Activated CD8-positive, alpha-beta memory T cell treated with anti-CD3 and anti-CD28 coated beads, Interleukin-2, amount 50 U/mL, for 1 hour (primary cell): ENCODE results near the gene TBC1D22B.
"Not testable (repeated sequence)": the region's sequence is repeated elsewhere in the genome, so short reads cannot be mapped to it uniquely, and the experiment has no call there.

ENCODE experiments used
- DNase-seq: peaks from one replicate; pipeline ENCODE4 v3.0.0-alpha.2; 2020; ENCODE audit errors: extremely low read depth

TBC1D22B gene

DNA sequence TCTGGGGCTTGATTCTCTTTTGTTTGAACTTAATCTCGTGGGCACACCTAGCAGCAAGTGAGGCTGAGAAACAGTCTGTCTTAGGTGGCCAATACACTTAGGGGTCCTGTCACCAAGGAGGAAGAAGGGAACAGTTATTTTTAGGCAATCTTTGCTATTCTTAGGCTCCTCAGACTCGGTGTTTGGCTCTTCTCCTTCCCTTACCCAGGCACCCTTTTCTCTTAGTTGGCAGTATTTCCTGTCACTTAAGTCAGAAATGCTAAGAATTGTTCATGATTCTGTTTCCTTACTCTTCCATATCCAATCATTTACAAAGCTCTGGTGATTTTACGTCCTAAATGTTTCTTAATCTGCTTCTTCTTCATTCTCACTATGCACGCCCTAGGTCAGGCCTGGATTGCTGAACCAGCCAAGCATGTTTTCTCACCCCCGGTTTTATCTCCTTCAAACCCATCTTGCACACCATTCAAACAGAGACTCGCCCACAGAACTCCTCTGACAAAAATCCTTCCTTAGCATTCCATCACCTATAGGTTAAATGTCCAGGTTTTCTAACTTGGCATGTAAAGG lies 45.6 kb downstream of the TBC1D22B start:
- DNase-seq: no peak

DNA sequence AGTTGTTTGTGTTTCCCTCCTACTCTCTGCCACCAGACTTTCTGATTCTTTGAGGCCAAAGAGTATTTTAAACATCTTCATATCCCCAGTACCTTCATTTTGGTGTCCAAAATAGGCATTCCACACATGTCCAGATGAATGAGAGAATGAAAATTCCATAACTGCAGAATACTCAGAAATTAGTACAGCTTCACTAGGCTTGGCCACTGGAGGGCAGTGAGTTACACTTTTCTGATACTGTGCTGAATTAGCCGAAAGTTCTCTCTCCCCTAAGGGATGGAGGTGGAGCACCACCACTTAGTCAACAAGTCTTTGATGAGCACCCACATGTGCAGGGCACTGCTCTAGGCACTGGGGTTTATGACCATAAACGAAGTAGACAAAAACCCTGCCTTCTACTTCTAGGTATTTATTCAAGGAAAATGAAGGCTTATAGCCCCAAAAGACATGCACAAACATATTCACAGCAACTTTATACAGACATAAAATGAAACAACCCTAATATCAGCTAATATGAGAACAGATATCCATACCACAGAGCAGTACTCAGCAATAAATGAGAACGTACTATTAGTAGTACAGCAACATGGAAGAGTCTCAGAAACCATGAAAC lies 46.4 kb downstream of the TBC1D22B start:
- DNase-seq: no peak

DNA sequence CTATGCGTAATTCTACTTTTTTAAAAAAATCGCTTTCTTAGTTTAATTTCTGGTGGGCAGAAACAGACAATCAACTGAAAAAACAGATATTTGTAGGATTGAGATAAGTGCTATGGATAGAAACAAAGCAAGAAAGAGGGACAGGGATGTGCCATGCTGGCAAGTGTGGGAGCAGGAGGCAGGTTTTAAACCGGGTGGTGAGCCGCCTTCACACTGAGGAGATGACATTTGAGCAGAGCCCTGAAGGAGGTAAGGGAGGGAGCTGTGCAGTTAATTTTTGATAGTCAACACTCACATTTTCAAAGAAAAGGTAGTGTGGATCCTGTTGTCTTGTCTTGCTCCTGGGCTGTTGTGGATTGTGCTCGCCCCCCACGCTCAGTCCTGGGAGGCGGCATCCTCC lies 47.2 kb downstream of the TBC1D22B start:
- no peak for DNase-seq

DNA sequence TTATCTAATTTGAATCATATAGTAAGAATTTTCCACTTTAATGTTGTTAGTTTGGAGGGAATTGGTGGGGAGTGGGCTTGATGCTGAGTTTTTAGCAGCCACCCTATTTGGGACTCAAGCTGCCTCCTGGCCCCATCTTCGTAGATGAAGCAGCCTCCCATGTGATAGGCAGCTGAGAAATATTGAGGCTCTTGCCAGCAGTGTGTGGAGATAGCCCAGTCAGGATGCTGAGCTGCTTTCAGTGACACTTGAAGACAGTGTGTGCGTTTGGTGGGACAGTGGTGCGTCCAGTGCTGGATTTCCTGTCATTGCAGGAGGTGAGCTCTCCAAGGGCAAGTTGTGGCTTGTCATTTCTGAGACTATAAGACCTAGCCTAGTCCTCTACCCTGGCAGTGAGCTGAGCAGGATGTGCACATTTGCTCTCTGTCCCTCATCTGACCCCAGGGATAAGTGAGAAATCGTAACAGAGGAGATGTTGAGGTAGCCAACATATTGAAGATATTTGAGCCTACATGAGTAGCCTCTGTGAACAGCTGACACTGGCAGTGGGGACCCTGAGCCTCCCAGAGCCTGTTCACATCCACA lies 48.4 kb downstream of the TBC1D22B start:
- DNase-seq: no peak

DNA sequence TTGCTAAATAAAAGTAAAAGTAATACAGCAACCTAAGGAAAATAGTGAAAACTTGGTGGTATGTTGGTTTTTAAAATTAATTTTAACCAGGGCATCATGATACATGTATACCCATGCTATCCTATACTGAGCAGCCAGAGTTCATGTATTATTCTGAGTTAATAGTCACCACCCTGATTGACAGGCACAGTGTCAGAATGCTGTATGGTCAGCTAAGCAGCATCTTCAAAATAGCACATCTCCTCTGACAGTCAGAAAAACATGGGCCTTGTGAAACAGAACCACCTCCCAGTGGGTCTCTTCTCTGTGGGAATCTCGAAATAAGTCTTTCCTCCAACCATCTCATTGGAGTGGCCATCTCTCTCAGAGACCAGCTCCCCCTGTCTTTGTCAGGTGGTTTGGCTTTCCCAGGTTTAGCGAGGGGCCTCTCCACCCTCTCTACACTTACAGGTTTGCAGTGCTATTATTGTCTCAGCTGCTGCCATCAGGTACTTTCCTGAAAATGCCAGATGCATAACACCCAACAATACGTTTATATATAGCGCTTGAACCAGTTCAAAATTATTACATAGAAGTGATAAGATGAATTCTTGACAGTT lies 49.2 kb downstream of the TBC1D22B start:
- no peak for DNase-seq

DNA sequence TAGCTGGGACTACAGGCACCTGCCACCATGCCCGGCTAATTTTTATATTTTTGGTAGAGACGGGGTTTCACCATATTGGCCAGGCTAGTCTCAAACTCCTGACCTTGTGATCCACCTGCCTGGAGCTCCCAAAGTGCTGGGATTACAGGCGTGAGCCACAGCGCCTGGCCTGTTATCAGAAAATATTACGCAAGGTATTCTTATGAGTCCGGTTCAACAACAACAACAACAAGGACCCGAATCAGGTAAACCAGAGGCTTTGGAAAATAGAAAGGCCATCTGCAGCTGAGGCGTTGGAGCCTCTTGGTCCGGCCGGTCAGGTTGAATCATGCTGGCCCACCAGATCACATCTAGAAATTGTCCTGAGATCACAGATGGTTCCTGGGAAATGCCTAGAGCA lies 49.9 kb downstream of the TBC1D22B start:
- not testable (repeated sequence) for DNase-seq

DNA sequence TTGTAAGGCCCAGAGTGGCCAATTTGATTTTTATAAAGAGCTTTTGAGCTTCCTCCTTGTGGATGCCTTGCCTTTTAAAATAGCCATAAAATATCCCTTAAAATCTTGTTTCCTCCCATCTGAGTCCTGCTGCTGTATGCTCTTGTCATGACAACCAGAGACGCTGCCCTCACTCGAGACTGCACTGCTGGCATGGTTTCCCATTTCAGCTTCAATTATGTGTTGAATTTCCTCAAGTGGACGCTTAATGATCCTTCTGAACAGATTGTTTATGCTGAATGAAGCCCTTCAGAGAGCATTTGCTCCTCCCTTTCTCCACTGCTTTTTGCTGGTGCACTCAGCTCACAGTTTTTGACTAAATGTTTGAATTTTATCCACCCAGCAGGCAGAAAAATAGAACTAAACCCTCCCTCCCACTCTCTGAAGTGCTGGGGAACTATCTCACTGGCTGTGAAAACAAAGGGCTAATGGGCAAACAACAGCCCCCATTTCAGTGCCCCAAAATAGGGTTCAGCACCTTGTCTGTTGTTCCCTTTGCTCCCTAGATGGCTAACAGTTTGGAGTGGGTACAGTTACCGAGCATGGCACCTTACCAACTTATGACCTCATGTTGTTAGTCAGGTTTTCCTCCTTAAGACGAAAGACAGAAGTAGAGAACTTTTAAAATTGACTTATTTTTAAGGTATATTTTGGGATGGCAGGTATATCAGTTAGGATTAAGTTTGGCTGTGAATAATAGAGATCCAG lies 50.7 kb downstream of the TBC1D22B start:
- no peak for DNase-seq

DNA sequence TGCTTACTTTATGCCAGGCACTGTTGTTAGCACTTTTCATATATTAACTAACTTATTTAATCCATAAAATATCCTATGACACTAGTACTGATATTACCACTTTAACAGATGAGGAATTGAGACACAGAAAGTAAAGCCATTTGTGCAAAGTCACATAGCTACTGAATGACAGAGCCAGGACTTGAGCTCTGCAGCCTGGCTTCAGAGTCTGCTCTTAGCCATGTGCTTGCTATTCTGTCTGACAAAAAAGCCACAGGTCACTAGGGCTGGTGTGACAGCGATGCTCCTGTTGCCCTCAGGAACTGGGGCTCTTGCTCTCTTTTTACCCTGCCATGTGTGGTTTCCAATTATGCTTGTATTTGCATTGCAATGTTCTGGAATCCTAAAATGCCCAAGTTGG lies 51.5 kb downstream of the TBC1D22B start:
- no peak for DNase-seq

DNA sequence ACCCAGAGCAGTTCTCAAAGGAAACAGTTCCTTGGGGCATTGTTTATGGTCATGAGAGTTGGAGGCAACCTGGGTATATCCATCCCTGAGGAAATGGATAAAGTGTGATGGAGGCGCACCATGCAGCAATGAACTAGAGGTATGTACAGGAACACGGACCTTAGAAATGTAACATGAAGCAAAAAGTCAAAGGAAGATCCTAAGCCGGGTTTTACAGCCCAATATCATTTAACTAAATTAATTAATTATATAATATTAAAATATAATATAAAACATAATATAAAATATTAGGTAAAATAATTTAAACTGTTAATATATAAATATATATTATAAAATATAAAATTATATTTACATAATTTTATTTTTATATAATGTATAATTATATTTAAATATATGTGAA lies 52.1 kb downstream of the TBC1D22B start:
- DNase-seq: no peak

DNA sequence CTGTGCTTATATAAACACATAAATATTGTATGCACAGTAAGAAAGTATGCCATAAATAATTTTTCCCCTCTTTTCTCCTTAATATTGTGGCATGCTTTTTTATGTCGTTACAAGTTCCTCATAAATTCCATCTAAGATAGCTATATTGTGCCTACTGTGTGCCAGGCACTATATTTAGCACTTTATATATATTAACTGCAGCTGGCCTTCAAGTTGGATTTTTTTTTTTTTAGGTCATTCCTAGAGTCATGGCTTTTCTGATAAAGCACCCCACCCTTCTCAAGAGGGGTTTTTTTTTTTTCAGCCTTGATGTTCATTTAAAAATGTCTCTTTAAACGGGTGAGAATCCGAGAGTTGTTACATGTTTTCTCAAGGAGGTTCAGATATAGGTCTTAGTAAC lies 53.4 kb downstream of the TBC1D22B start:
- no peak for DNase-seq

DNA sequence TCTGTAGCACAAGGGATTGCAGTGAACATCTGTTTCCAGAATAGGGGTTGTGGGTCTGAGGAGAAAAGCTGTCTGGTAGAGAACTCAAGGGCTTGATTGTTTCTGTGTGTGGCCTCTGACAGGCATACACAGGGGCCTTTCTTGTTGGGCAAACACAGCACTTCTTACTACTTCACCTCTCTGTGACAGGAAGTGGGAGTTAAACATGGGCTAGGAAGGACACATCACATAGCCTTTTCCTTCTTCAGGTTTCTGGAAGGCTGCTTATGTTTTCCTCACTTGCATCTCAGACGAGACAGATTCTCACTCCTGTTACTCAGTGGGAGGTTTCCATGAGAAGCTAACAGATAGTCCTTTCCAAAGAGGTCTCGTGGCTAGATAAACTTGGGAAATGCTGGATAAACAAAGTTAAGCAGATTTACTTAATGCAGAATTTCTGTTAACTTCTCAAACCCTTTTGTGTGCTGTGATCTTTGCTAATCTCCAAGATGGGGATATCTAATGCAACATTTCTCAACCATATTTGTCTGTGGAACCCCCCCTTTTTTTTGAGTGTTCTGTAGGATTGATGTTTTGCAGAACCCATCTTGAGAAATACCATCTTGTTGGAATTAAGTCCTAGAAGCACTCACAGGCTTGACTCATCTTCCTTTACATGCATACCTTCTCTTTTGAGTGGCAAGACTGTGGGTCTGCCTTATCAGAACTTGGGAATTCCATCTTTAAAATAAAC lies 54.3 kb downstream of the TBC1D22B start:
- no peak for DNase-seq

DNA sequence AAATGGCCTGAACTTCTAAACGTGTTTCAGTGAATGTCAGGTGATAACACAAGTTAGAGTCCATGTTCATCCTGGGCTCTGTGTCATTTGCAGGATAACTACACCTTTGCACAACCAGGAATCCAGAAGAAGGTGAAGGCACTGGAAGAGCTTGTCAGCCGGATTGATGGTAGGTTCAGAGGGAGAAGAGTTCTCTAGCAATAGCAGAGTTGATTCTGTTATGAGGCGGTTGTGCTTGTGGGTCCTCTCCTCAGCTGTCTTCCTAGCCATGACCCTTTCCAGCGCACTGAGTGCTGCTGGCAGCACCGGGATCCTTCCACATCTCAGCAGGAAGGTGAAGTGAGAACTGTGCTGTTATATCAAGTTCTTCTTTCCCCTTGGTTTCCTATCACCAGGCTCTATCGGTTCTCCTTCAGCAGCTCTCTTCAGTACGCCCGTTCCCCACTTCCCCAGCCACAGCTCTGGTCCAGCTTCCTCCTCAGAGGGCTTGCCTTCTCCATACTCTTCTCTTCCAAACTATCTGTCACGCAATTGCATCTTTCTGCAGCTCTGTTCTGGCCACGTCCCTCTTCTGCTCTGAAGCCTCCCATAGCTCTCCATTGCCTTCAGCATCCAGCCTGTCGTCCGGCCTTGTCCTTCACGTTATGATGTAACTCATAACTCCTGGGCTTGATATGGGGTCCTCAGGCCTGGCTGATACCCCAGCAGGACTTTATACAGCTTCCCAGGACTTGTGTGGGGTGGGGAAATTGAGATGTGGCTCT lies 56.3 kb downstream of the TBC1D22B start:
- DNase-seq: no peak

DNA sequence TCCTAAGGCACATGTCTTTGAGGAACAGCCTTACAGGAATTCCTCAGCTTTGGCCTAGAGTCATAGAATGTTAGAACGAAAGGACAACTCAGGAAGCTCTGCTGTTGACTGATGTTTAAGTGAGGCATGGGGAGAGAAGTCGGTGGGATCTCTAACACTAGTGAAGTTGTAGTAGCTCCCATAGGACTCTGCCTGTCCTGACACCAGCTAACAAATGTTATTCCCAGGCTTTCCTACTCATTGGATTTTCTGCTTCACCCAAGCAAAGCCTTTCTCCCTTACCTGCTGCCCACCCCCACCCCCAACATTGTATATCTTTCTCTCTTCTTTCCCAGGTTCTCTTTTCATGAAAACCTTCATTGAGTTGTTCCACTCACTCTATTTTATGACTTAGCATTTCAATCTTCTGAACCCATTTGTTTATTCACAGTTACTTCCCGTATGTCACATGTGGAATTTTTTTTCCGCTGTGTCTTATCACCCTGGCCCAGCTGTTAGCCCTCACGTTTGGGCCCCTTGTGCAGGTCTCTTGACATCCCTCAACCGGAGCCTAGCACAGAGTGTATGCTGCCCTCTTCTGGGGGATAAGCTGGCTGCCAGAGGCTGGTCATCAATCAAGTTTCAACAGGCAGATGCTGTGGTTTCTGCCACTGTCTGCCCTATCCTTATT lies 57.0 kb downstream of the TBC1D22B start:
- no peak for DNase-seq

DNA sequence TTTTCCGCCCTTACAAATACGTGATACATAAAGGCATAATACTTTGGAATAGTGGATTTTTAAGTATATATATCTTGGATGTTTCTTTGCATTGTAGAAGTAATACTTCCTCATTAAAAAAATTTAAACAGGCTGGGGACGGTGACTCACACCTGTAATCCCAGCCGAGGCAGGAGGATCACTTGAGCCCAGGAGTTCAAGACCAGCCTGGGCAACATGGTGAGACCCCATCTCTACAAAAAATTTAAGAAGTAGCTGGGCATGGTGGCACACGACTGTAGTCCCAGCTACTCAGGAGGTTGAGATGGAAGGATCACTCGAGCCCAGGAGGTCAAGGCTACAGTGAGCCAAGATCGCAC lies 57.6 kb downstream of the TBC1D22B start:
- no peak for DNase-seq

DNA sequence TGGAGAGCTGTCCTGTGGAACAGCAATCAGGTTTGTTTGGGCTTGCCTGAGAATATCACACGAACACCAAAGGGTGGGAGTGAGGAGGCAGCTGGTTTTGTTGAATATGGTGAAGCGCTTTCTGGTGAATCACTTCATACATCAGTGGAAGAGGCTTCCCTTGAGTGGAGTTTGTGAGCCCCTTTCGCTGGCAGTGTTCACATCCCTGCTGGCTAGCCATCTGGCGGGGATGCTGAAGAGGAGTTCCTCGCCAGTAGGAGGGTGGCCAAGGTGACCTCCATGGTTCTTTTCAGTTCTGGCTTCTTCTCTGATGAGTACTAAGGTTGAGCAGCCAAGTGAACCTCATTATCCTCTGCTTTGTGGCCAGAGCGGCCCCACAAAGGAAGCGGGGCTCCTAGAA lies 58.5 kb downstream of the TBC1D22B start:
- no peak for DNase-seq

DNA sequence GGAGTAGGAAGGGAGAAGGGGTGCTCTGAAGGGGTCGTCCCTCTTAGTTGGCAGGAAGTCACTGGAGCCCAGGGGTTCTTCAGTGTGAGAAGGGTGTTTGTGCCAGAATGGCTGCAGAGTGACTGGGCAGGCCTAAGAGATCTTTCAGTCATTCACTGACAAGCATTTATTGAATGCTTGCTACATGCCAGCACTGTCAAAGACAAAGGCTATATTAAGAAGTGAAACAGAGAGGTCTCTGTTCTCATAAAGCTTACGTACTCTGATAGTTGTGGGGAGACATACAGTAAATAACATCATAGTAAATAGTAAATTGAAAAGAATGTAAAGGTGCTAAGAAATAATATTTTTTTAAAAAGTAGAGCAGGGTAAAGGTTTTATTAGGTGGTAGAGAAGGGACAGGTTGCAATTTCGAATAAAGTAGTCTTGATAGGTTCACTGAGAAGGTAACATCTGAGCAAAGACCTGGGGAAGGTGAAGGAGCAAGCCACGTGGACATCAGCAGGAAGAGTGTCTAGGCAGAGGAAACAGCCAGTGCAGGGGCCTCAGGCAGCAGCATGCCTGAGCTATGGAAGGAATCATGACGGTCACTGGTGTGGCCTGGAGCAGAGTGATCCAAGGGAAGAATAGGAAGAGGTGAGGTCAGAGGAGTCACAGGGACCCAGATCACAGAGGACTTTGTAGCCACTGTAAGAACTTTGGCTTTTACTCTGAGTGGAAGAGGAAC lies 59.9 kb downstream of the TBC1D22B start:
- DNase-seq: no peak

DNA sequence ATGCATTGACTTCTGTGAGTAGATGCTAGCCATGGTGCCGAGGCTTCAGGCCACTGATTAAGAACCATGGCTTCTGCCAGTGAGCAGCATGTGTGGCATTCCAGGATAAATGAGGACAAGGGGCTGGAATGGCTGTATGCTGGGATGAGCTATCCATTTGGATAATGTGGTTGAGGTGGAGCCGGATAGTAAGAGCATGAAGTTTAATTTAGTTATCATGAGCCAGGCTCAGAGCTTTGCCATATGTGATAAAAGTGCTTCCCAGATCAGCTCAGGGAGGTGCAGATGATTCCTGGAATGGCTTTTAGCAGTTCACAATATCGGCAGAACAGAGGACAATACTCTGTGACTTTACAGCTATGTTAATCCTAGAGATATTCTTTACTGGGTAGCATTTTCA lies 61.6 kb downstream of the TBC1D22B start:
- DNase-seq: no peak

DNA sequence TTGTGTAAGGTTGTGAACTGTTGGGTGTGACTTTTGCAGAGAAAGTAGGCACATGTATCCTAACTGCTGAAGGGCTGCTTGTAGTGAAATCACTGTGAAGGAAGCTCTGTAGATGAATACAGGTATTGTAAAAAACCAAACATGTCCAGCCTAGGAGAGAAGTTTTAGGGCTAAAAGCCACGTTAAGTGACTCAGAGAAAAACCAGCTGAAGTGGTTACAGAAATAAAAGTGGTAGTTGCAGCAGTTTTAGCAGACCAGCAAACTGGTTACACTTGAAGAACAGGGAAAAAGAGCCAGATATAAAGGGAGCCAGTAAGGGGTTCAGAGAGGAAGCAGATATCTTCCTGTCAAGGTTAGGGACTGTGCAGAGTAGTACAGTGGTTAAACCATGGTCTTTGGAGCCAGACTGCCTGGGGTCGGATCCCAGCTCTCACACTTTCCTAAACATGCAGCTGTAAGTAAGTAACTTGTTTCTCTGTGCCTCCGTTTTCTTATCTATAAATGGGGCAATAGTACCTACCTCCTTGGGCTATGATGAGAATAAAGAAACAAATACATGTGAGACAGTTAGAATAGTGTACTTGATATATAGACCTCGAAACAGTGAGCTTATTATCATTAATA lies 62.4 kb downstream of the TBC1D22B start:
- DNase-seq: no peak

DNA sequence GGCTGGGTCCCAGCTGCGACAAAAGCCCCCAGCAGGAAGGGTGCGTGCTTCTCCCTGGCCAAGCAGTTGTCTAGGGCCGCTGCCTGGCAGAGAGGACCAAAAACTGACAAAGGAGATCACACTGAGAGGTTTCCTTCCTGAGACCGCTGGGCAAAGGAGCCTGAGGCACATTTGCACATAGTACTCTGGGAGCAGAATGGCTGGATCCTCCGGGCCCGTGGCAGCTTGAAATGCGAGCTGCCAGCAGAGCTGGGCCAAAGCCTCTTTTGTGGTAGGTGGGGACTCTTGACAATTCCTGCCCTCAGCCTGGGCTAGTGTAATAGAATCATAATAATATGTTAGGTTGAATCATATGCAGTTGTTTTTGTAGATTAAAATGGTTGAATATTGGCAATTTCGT lies 63.1 kb downstream of the TBC1D22B start:
- no peak for DNase-seq

DNA sequence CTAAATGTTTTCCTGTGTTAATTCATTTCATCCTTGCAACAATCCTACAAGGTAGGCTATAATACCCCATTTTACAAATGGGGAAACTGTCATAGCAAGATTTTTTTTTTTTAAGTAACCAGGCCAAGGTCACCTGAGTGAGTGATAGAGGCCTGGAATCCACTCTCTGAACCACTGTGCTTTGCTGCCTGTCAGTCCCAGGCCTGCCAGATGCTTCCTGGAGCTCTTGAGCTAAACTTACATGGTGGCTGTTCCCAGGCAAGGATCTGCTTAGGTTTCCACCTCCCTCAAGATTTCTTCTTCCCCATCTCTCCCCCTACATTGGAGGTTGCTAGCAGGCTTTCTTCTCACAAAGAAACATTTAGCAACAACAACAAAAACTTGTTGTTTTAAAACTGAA lies 63.5 kb downstream of the TBC1D22B start:
- no peak for DNase-seq
